H1 (cell line): ENCODE results near the gene PREB. TPM values are rescaled to one million over a fixed set of nuclear protein-coding genes. Genes with fewer than 3 reads are reported as not detected.

ENCODE experiments used
- CTCF ChIA-PET: fragments of 300-600 bp; sonication (Branson Sonifier 250); formaldehyde crosslinking; loops from one replicate; lab custom pipeline; 2021; ENCODE audit not compliant: partially characterized antibody; lab: Charles Lee
- POLR2A ChIA-PET: fragments of 300-600 bp; sonication (Branson Sonifier 250); formaldehyde crosslinking; loops from one replicate; lab custom pipeline; 2021; ENCODE audit warnings: inconsistent platforms; ENCODE audit not compliant: partially characterized antibody; lab: Charles Lee
- DNase-seq, 2 experiments: peaks; one replicate each; pipeline versions ENCODE4 v3.0.0 to v3.0.0-alpha.2; 2010 to 2022; ENCODE audit warnings: low spot score in 2 of 2, low read depth in 1 of 2, mixed read lengths in 1 of 2
- FAIRE-seq: peaks from 2 replicates; lab custom pipeline; 2011; peaks lifted over from hg19 to GRCh38; lab: Jason Lieb, UNC
- H2AFZ ChIP-seq: 2 replicates; pipeline ENCODE4 v1.8.1; 2012; ENCODE audit warnings: low read length, inconsistent platforms
- H2AK5ac ChIP-seq: 2 replicates; pipeline ENCODE4 v1.6.1; 2013; ENCODE audit warnings: low read depth, low read length
- H2BK120ac ChIP-seq: replicated peaks from 2 replicates; pipeline ENCODE3; 2013; ENCODE audit warnings: low read depth, low read length, inconsistent platforms
- H2BK12ac ChIP-seq: 2 replicates; pipeline ENCODE4 v1.6.1; 2013; ENCODE audit warnings: low read depth, low read length
- H2BK15ac ChIP-seq: 2 replicates; pipeline ENCODE4 v1.6.1; 2013; ENCODE audit warnings: low read length
- H2BK20ac ChIP-seq: 2 replicates; pipeline ENCODE4 v1.6.1; 2013; ENCODE audit warnings: low read length
- H2BK5ac ChIP-seq: 2 replicates; pipeline ENCODE4 v1.6.1; 2013; ENCODE audit warnings: low read depth, low read length
- H3K14ac ChIP-seq: 2 replicates; pipeline ENCODE4 v1.6.1; 2013; ENCODE audit warnings: inconsistent platforms; ENCODE audit not compliant: insufficient read length
- H3K18ac ChIP-seq: 2 replicates; pipeline ENCODE4 v1.6.1; 2013; ENCODE audit warnings: low read length; ENCODE audit errors: extremely low read depth
- H3K23ac ChIP-seq: 2 replicates; pipeline ENCODE4 v1.6.1; 2013; ENCODE audit warnings: inconsistent platforms; ENCODE audit not compliant: insufficient read length
- H3K23me2 ChIP-seq: 2 replicates; pipeline ENCODE4 v1.6.1; 2013; ENCODE audit warnings: low read depth, low read length
- H3K27ac ChIP-seq: 2 replicates; pipeline ENCODE4 v1.6.1; 2011; ENCODE audit warnings: low read depth, low read length, inconsistent platforms
- H3K27me3 ChIP-seq, 4 experiments: replicated peaks in 1 of 4; 1 replicate in 1 of 4; 2 replicates in 3 of 4; pipeline versions ENCODE4 v1.6.1 to v1.8.1; 2011 to 2013; ENCODE audit warnings: low read length in 3 of 4, mild to moderate bottlenecking in 3 of 4, inconsistent platforms in 2 of 4, mixed read lengths in 2 of 4, moderate library complexity in 1 of 4; ENCODE audit not compliant: control insufficient read depth in 3 of 4, insufficient read depth in 3 of 4; ENCODE audit errors: extremely low read depth in 1 of 4
- H3K36me3 ChIP-seq, 4 experiments: 2 replicates each; pipeline versions ENCODE4 v1.6.1 to v1.8.1; 2011 to 2013; ENCODE audit warnings: mild to moderate bottlenecking in 4 of 4, low read length in 3 of 4, moderate library complexity in 2 of 4, control low read depth in 1 of 4, inconsistent platforms in 1 of 4; ENCODE audit not compliant: insufficient read depth in 4 of 4, control insufficient read depth in 2 of 4
- H3K4ac ChIP-seq: replicated peaks from 2 replicates; pipeline ENCODE3; 2013; ENCODE audit warnings: low read length, low read depth, mixed read lengths, inconsistent platforms; ENCODE audit not compliant: insufficient read length
- H3K4me1 ChIP-seq, 4 experiments: replicated peaks in 1 of 4; 1 replicate in 1 of 4; 2 replicates in 3 of 4; pipeline versions ENCODE4 v1.6.1 to v1.8.1; 2011 to 2013; ENCODE audit warnings: low read length in 3 of 4, inconsistent platforms in 2 of 4, mixed read lengths in 1 of 4; ENCODE audit not compliant: insufficient read depth in 4 of 4, control insufficient read depth in 3 of 4
- H3K4me2 ChIP-seq, 2 experiments: 2 replicates each; pipeline versions ENCODE4 v1.6.1 to v1.8.1; 2011 to 2013; ENCODE audit warnings: low read depth in 2 of 2, low read length in 2 of 2, control low read depth in 1 of 2, inconsistent platforms in 1 of 2, mild to moderate bottlenecking in 1 of 2; ENCODE audit not compliant: insufficient read depth in 1 of 2
- H3K4me3 ChIP-seq, 4 experiments: fragments of 200-600, 300-600 bp in 1 of 4; sonication (generic), shearing (Covaris generic), sonication (Bioruptor Twin) in 1 of 4; 2 replicates each; pipeline versions ENCODE4 v1.5.1 to v1.8.1; 2011 to 2016; ENCODE audit warnings: low read length in 4 of 4, low read depth in 3 of 4, control low read depth in 2 of 4, inconsistent platforms in 2 of 4, mild to moderate bottlenecking in 2 of 4, mixed read lengths in 1 of 4, moderate library complexity in 1 of 4; ENCODE audit not compliant: insufficient read depth in 2 of 4; ENCODE audit errors: extremely low read depth in 1 of 4
- H3K56ac ChIP-seq: replicated peaks from 2 replicates; pipeline ENCODE3; 2013; ENCODE audit warnings: low read depth, mild to moderate bottlenecking, mixed read lengths, low read length, inconsistent platforms; ENCODE audit not compliant: insufficient read length
- H3K79me1 ChIP-seq: 2 replicates; pipeline ENCODE4 v1.6.1; 2013; ENCODE audit warnings: low read depth, low read length, control low read depth
- H3K79me2 ChIP-seq, 2 experiments: 2 replicates each; pipeline versions ENCODE4 v1.6.1 to v1.8.1; 2012 to 2013; ENCODE audit warnings: low read length in 2 of 2, mild to moderate bottlenecking in 2 of 2, inconsistent platforms in 1 of 2; ENCODE audit not compliant: insufficient read depth in 2 of 2, control insufficient read depth in 1 of 2
- H3K9ac ChIP-seq, 4 experiments: replicated peaks in 1 of 4; 1 replicate in 1 of 4; 2 replicates in 3 of 4; pipeline versions ENCODE4 v1.6.1 to v1.8.1; 2011 to 2013; ENCODE audit warnings: low read depth in 3 of 4, low read length in 3 of 4, control low read depth in 2 of 4, mild to moderate bottlenecking in 2 of 4, moderate library complexity in 2 of 4, inconsistent platforms in 1 of 4; ENCODE audit errors: extremely low read depth in 1 of 4
- H3K9me3 ChIP-seq, 2 experiments: 2 replicates each; pipeline versions ENCODE4 v1.6.1 to v1.8.1; 2012 to 2013; ENCODE audit warnings: mild to moderate bottlenecking in 2 of 2, moderate library complexity in 2 of 2, control low read depth in 1 of 2, inconsistent platforms in 1 of 2, low read depth in 1 of 2, low read length in 1 of 2, mixed read lengths in 1 of 2; ENCODE audit not compliant: insufficient read depth in 2 of 2
- H4K20me1 ChIP-seq, 2 experiments: replicated peaks in 1 of 2; 2 replicates each; pipeline versions ENCODE3 to v1.8.1; 2011 to 2013; ENCODE audit warnings: inconsistent platforms in 2 of 2, low read length in 2 of 2, mild to moderate bottlenecking in 1 of 2; ENCODE audit not compliant: insufficient read depth in 2 of 2, control insufficient read depth in 1 of 2
- H4K5ac ChIP-seq: 2 replicates; pipeline ENCODE4 v1.6.1; 2013; ENCODE audit warnings: low read length, low read depth, mixed read lengths, inconsistent platforms; ENCODE audit not compliant: insufficient read length
- H4K8ac ChIP-seq: 2 replicates; pipeline ENCODE4 v1.8.0; 2013; ENCODE audit warnings: mild to moderate bottlenecking, moderate library complexity, low read length, inconsistent platforms; ENCODE audit not compliant: insufficient read depth; ENCODE audit errors: extremely low read depth
- H4K91ac ChIP-seq: replicated peaks from 2 replicates; pipeline ENCODE3; 2013; ENCODE audit warnings: low read length, mixed read lengths, inconsistent platforms; ENCODE audit not compliant: insufficient read length
- BCL11A ChIP-seq, 2 experiments: IDR thresholded peaks; one replicate each; pipeline ENCODE4 v1.6.1; 2011; ENCODE audit warnings: low read depth in 2 of 2, low read length in 2 of 2, mild to moderate bottlenecking in 2 of 2
- CEBPB ChIP-seq: IDR thresholded peaks from 2 replicates; pipeline ENCODE4 v1.6.1; 2012; ENCODE audit warnings: low read depth, low read length
- CREB1 ChIP-seq: IDR thresholded peaks from 2 replicates; pipeline ENCODE4 v1.6.1; 2012; ENCODE audit warnings: inconsistent platforms
- EP300 ChIP-seq, 2 experiments: IDR thresholded peaks; 1 replicate in 1 of 2; 2 replicates in 1 of 2; pipeline ENCODE4 v1.6.1; 2011 to 2012; ENCODE audit warnings: low read depth in 2 of 2, low read length in 2 of 2, mild to moderate bottlenecking in 2 of 2, borderline replicate concordance in 1 of 2, inconsistent platforms in 1 of 2, moderate library complexity in 1 of 2
- HDAC2 ChIP-seq, 2 experiments: fragments of 300-600 bp in 1 of 2; sonication (generic) in 1 of 2; IDR thresholded peaks; 2 replicates each; pipeline ENCODE4 v1.6.1; 2011 to 2012; ENCODE audit warnings: low read depth in 2 of 2, low read length in 2 of 2, mild to moderate bottlenecking in 2 of 2, moderate library complexity in 2 of 2, borderline replicate concordance in 1 of 2, inconsistent platforms in 1 of 2
- JUN ChIP-seq: IDR thresholded peaks from 2 replicates; pipeline ENCODE4 v1.6.1; 2011; ENCODE audit warnings: low read depth, mild to moderate bottlenecking, improper control_type of control experiment, low read length
- KDM1A ChIP-seq: fragments of 200-600, 300-600 bp; sonication (generic); IDR thresholded peaks from 2 replicates; pipeline ENCODE4 v1.7.1; 2016; ENCODE audit warnings: mild to moderate bottlenecking, low read length, borderline replicate concordance
- NANOG ChIP-seq: IDR thresholded peaks from 2 replicates; pipeline ENCODE4 v1.6.1; 2011; ENCODE audit warnings: low read length, low read depth, mild to moderate bottlenecking, inconsistent platforms; ENCODE audit not compliant: insufficient read depth, poor library complexity, severe bottlenecking
- POLR2AphosphoS5 ChIP-seq: IDR thresholded peaks from 2 replicates; pipeline ENCODE4 v1.6.1; 2011; ENCODE audit warnings: low read depth, low read length
- POU5F1 ChIP-seq: IDR thresholded peaks from 2 replicates; pipeline ENCODE4 v1.6.1; 2011; ENCODE audit warnings: low read depth, mild to moderate bottlenecking, low read length, moderate library complexity
- RBBP5 ChIP-seq: IDR thresholded peaks from 2 replicates; pipeline ENCODE4 v1.7.1; 2012; ENCODE audit warnings: low read depth, mild to moderate bottlenecking, inconsistent platforms, low read length, moderate library complexity, borderline replicate concordance
- SAP30 ChIP-seq: fragments of 300-600 bp; sonication (generic); IDR thresholded peaks from 2 replicates; pipeline ENCODE4 v1.7.1; 2012; ENCODE audit warnings: low read length, moderate library complexity, mild to moderate bottlenecking, inconsistent platforms; ENCODE audit not compliant: insufficient read depth, insufficient replicate concordance
- SP4 ChIP-seq: IDR thresholded peaks from 2 replicates; pipeline ENCODE4 v1.6.1; 2012; ENCODE audit warnings: low read length, inconsistent platforms
- TAF7 ChIP-seq: optimal IDR thresholded peaks from 2 replicates; pipeline ENCODE3; 2011; ENCODE audit warnings: low read depth, mild to moderate bottlenecking, inconsistent platforms, low read length, moderate library complexity, borderline replicate concordance
- TCF12 ChIP-seq: IDR thresholded peaks from 2 replicates; pipeline ENCODE4 v1.6.1; 2011; ENCODE audit warnings: low read depth, mild to moderate bottlenecking, low read length
- WGBS, 2 experiments: shearing (Covaris generic) in 1 of 2; methylation state at CpG; one replicate each; pipeline versions ENCODE4 v1.1.6 to v1.1.7; 2013 to 2015; ENCODE audit warnings: low lambda C conversion rate in 2 of 2, mixed read lengths in 2 of 2, inconsistent platforms in 1 of 2, low coverage in 1 of 2, missing lambda C conversion rate in 1 of 2; ENCODE audit not compliant: insufficient replicate concordance in 2 of 2, insufficient coverage in 1 of 2, insufficient read length in 1 of 2; ENCODE audit errors: extremely low coverage in 1 of 2, missing lambda C conversion rate in 1 of 2; 5-methylcytosine and 5-hydroxymethylcytosine counted together
- polyA plus RNA-seq, 7 experiments: library from polyadenylated mRNA; depleted of rRNA in 3 of 7; stranded (reverse) in 5 of 7; unstranded in 2 of 7; fragments of >200 nt in 5 of 7; fragments of 200-250 nt in 2 of 7; gene quantifications; 1 replicate in 5 of 7; 2 replicates in 1 of 7; 4 replicates in 1 of 7; pipeline versions ENCODE4 v1.2.1 to v1.2.3, GENCODE V29; 2011 to 2013; ENCODE audit warnings: missing spikeins in 2 of 7, mixed read lengths in 2 of 7
- total RNA-seq: library from RNA; stranded (reverse); fragmentation: NEBNext Ultra II Directional; extraction: Animal tissue kit (Norgen Biotek cat#: 25700); gene quantifications from 2 replicates; pipeline ENCODE4 v1.2.1, GENCODE V29; 2021

Gene PREB
- total and polyA plus RNA-seq, 2 of the 8 experiments (the other 6 are each of a cell fraction or from before 2014, with no cell fraction given) = 54.1 to 72.2 TPM

DNA sequence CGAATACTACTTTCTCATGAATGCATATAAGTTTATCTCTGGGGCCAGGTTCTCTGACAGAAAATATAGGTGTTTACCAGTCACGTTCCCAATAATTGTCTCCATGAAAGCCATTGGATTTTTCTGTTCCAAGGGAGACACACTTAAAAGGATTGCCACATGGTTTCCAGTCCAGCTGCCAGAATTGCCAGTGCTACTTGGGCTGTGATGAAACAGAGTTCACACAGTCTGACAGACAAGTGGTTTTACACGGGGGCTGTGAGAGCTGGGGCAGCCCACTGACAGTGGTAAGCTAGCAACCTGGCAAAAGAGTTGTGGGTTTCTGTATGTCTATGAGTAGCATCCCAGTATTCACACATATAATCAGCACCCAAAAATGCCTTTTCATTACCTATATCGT is 49.7 kb upstream of the PREB start:
- FAIRE-seq (no peak), DNase-seq (no peak)
- Histone ChIP-seq H2AK5ac (no peak overlapping the region), H3K27ac (no peak overlapping the region), H3K4me3 (no peak overlapping the region), H2BK120ac (no peak overlapping the region), H3K23ac (no peak overlapping the region), H3K9me3 (no peaks in the 10 kb centered on the region), H3K27me3 (no peaks in the 10 kb centered on the region), H3K79me1 (no peaks in the 10 kb centered on the region), H2BK15ac (no peak overlapping the region), H2BK12ac (no peak overlapping the region), H3K4ac (no peak overlapping the region), H3K4me2 (no peak overlapping the region), H3K14ac (no peak overlapping the region), H2BK5ac (no peak overlapping the region), H4K91ac (no peak overlapping the region), H3K36me3 (no peaks in the 10 kb centered on the region), H4K8ac (no peak overlapping the region), H3K18ac (no peak overlapping the region), H3K4me1 (no peaks in the 10 kb centered on the region), H3K56ac (no peak overlapping the region), H4K20me1 (no peaks in the 10 kb centered on the region), H3K79me2 (no peaks in the 10 kb centered on the region), H4K5ac (no peak overlapping the region), H2BK20ac (no peak overlapping the region), H2AFZ (no peak overlapping the region), H3K23me2 (no peaks in the 10 kb centered on the region), H3K9ac (no peak overlapping the region)
- 81% methylated on average over 4 of the region's 4 CpGs; no CpG with 5 or more reads in 1 of the 2 experiments for WGBS, 2 experiments
- POLR2A ChIA-PET = no interaction called here
- CTCF ChIA-PET = interaction anchor here (0.7 to 5.1 kb wide), 5 partner anchors 9 to 98 kb away, joined by 3 to 38 read pairs (median 14); partner anchors contain the start of gene TRIM54
- TF ChIP-seq JUN (no peak), SAP30 (no peak), HDAC2 (IDR thresholded peaks at IDR 0.05; ENCODE audit: borderline replicate concordance in 1 of 2, low read depth in 2 of 2, low read length in 2 of 2) (no peak), BCL11A (IDR thresholded peaks at IDR 0.05; ENCODE audit: low read depth in 2 of 2, low read length in 2 of 2) (no peak), TAF7 (no peak), CREB1 (no peak), KDM1A (no peak), RBBP5 (no peak), EP300 (IDR thresholded peaks at IDR 0.05; ENCODE audit: borderline replicate concordance in 1 of 2, low read depth in 2 of 2, low read length in 2 of 2) (no peak), SP4 (no peak), NANOG (no peak), POU5F1 (no peak), POLR2AphosphoS5 (no peak), CEBPB (no peak), TCF12 (no peak)
